B cell (primary cell): ENCODE data around the gene ADAM19. TPM values are rescaled to one million over a fixed set of nuclear protein-coding genes. Genes with fewer than 3 reads are reported as not detected.

Source experiments
- ATAC-seq: fragments of 200-7000 bp; cut with Tn5 transposase; one replicate; pipeline ENCODE4 v1.10.0; 2021; ENCODE audit warnings: low read depth, mild to moderate bottlenecking, moderate number of reproducible peaks, moderate library complexity
- CTCF ChIA-PET: fragments of 350-600 bp; sonication (Branson Sonifier 250); formaldehyde crosslinking; loops from one replicate; lab custom pipeline; 2021; ENCODE audit warnings: antibody characterized with exemption, inconsistent platforms; lab: Charles Lee
- POLR2A ChIA-PET: fragments of 350-600 bp; sonication (Branson Sonifier 250); formaldehyde crosslinking; loops from one replicate; lab custom pipeline; 2021; ENCODE audit warnings: antibody characterized with exemption; lab: Charles Lee
- DNase-seq: peaks from one replicate; pipeline ENCODE4 v3.0.0; 2013
- H2AFZ ChIP-seq: 2 replicates; pipeline ENCODE4 v1.6.1; 2012; ENCODE audit warnings: mild to moderate bottlenecking, low read depth, low read length; ENCODE audit not compliant: insufficient read depth, poor library complexity, severe bottlenecking
- H3K27ac ChIP-seq, 2 donors: 1 replicate in 1 of 2; 2 replicates in 1 of 2; pipeline ENCODE4 v1.5.1; 2012 to 2013; ENCODE audit warnings: low read length in 2 of 2, mild to moderate bottlenecking in 2 of 2, moderate library complexity in 1 of 2
- H3K27me3 ChIP-seq, 4 experiments: fragments of 200-600 bp in 1 of 4; sonication (generic) in 1 of 4; replicated peaks in 1 of 4; 1 replicate in 2 of 4; 2 replicates in 2 of 4; pipeline versions ENCODE4 v1.6.1 to v1.7.0; 2013 to 2016; ENCODE audit warnings: low read length in 3 of 4, mild to moderate bottlenecking in 2 of 4, mixed read lengths in 1 of 4, moderate library complexity in 1 of 4; ENCODE audit not compliant: insufficient read depth in 4 of 4, control insufficient read depth in 3 of 4; ENCODE audit errors: control extremely low read depth in 1 of 4
- H3K36me3 ChIP-seq, 2 experiments: replicated peaks in 1 of 2; 1 replicate in 1 of 2; 2 replicates in 1 of 2; pipeline versions ENCODE4 v1.6.1 to v1.7.1; 2013; ENCODE audit warnings: low read length in 1 of 2; ENCODE audit not compliant: insufficient read depth in 2 of 2, control insufficient read depth in 1 of 2; ENCODE audit errors: control extremely low read depth in 1 of 2, extremely low read depth in 1 of 2
- H3K4me1 ChIP-seq, 2 donors: fragments of 200-600 bp in 1 of 2; sonication (generic) in 1 of 2; 1 replicate in 1 of 2; 2 replicates in 1 of 2; pipeline versions ENCODE4 v1.5.1 to v1.6.1; 2013 to 2017; ENCODE audit warnings: low read length in 2 of 2; ENCODE audit not compliant: control insufficient read depth in 2 of 2, insufficient read depth in 2 of 2
- H3K4me2 ChIP-seq: replicated peaks from 2 replicates; pipeline ENCODE3; 2012; ENCODE audit warnings: mild to moderate bottlenecking, low read depth, low read length; ENCODE audit not compliant: poor library complexity, severe bottlenecking
- H3K4me3 ChIP-seq, 5 experiments: fragments of 200-600 bp in 1 of 5; sonication (generic) in 1 of 5; 1 replicate in 3 of 5; 2 replicates in 2 of 5; pipeline versions ENCODE4 v1.5.1 to v1.7.0; 2011 to 2016; ENCODE audit warnings: low read length in 4 of 5, mild to moderate bottlenecking in 4 of 5, low read depth in 2 of 5, control low read depth in 1 of 5, moderate library complexity in 1 of 5; ENCODE audit not compliant: insufficient read depth in 1 of 5; ENCODE audit errors: control extremely low read depth in 1 of 5, extremely low read depth in 1 of 5
- H3K79me2 ChIP-seq: fragments of 200-600 bp; sonication (generic); one replicate; pipeline ENCODE4 v1.6.0; 2016; ENCODE audit warnings: low read length; ENCODE audit not compliant: control insufficient read depth, insufficient read depth
- H3K9ac ChIP-seq: fragments of 200-600 bp; sonication (generic); 2 replicates; pipeline ENCODE4 v1.6.1; 2017; ENCODE audit warnings: mild to moderate bottlenecking, low read length, moderate library complexity
- H3K9me3 ChIP-seq, 3 donors: one replicate each; pipeline versions ENCODE4 v1.6.1 to v1.7.1; 2013; ENCODE audit warnings: low read length in 2 of 3; ENCODE audit not compliant: control insufficient read depth in 2 of 3, insufficient read depth in 1 of 3; ENCODE audit errors: control extremely low read depth in 1 of 3
- H4K20me1 ChIP-seq: 2 replicates; pipeline ENCODE4 v1.6.0; 2012; ENCODE audit warnings: mild to moderate bottlenecking, low read length; ENCODE audit not compliant: insufficient read depth, control insufficient read depth, poor library complexity, severe bottlenecking
- H3K27ac Mint-ChIP-seq: one replicate; pipeline ENCODE4 v1.8.0; 2021; ENCODE audit warnings: mixed read lengths
- H3K27me3 Mint-ChIP-seq: one replicate; pipeline ENCODE4 v1.8.0; 2021; ENCODE audit warnings: mixed read lengths
- H3K4me1 Mint-ChIP-seq: one replicate; pipeline ENCODE4 v1.8.0; 2021; ENCODE audit warnings: mixed read lengths
- H3K4me3 Mint-ChIP-seq: one replicate; pipeline ENCODE4 v1.8.0; 2021; ENCODE audit warnings: mixed read lengths
- H3K9me3 Mint-ChIP-seq: one replicate; pipeline ENCODE4 v1.8.0; 2022; ENCODE audit warnings: mixed read lengths; ENCODE audit not compliant: insufficient read depth
- EZH2 ChIP-seq: IDR thresholded peaks from 2 replicates; pipeline ENCODE4 v1.6.1; 2012; ENCODE audit warnings: borderline replicate concordance, low read depth, mild to moderate bottlenecking, moderate library complexity, low read length; ENCODE audit not compliant: insufficient read depth, poor library complexity, severe bottlenecking
- WGBS: methylation state at CpG from one replicate; pipeline ENCODE4 v1.1.5; 2013; ENCODE audit warnings: missing lambda C conversion rate; ENCODE audit not compliant: insufficient coverage; 5-methylcytosine and 5-hydroxymethylcytosine counted together
- intact Hi-C: fragments of 100-400 bp; cut with micrococcal nuclease; formaldehyde crosslinking; loops from one replicate; pipeline ENCODE4 v1.10.0; 2022
- polyA plus RNA-seq: library from polyadenylated mRNA; depleted of rRNA; stranded (reverse); fragments of >200 nt; gene quantifications from 2 replicates; pipeline ENCODE4 v1.2.3, GENCODE V29; 2012
- total RNA-seq, 2 donors: library from RNA; stranded (reverse); fragments of 120-200 nt in 1 of 2; gene quantifications; 1 replicate in 1 of 2; 2 replicates in 1 of 2; pipeline versions ENCODE4 v1.2.3 to v1.2.4, GENCODE V29; 2013 to 2022
- TF ChIP-seq, protein P1 (sequence below): fragments of 200-600 bp; IDR thresholded peaks from one replicate; pipeline ENCODE4 v1.8.0; 2022; ENCODE audit warnings: antibody characterized with exemption, mild to moderate bottlenecking

The ADAM19 gene
- total and polyA plus RNA-seq, 2 donors (not counting 1 experiment from before 2014, with no cell fraction given), result 110 to 171 TPM

DNA sequence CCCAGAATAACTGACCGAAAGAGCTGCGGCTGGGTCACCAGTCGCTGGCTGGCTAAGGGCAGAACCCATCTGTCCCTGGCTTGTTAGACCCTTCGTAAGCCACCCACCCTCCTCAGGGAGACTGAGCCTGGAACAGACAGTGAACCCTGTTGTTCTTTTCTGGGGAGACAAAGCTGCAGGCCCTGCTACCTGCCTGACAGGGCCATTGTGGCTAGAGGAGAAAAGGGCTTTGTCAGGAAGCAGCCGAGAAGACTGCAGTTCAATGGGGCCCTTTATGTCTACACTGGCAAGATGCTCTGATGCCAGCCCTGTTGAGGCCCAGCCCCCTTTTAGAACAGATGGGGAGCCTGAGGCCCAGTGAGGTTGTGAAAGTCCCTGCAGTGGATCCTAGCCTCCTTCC is 119.3 kb downstream of the ADAM19 start:
- 100% methylated on average over 2 of the region's 5 CpGs for WGBS
- CTCF ChIA-PET, result interaction anchor here (1.0 to 8.4 kb wide), 5 partner anchors 11 to 287 kb away, joined by 3 to 37 read pairs (median 8); partner anchors contain the start of gene LSM11
- TF ChIP-seq, protein P1, sequence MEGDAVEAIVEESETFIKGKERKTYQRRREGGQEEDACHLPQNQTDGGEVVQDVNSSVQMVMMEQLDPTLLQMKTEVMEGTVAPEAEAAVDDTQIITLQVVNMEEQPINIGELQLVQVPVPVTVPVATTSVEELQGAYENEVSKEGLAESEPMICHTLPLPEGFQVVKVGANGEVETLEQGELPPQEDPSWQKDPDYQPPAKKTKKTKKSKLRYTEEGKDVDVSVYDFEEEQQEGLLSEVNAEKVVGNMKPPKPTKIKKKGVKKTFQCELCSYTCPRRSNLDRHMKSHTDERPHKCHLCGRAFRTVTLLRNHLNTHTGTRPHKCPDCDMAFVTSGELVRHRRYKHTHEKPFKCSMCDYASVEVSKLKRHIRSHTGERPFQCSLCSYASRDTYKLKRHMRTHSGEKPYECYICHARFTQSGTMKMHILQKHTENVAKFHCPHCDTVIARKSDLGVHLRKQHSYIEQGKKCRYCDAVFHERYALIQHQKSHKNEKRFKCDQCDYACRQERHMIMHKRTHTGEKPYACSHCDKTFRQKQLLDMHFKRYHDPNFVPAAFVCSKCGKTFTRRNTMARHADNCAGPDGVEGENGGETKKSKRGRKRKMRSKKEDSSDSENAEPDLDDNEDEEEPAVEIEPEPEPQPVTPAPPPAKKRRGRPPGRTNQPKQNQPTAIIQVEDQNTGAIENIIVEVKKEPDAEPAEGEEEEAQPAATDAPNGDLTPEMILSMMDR, result no peak
- no peak for TF ChIP-seq EZH2

GRCh38 chr5:157455057-157455456 is 120.5 kb downstream of the ADAM19 start:
- H3K27me3 ChIP-seq, result no peaks in the 10 kb centered on the region
- no peak overlapping the region for H3K27ac Mint-ChIP-seq
- H3K4me1 ChIP-seq, result peaks cover 39 to 41% of the 10 kb centered on the region in 2 donors
- no peaks in the 10 kb centered on the region for H3K36me3 ChIP-seq
- no peaks in the 10 kb centered on the region for H3K27me3 Mint-ChIP-seq
- H3K4me1 Mint-ChIP-seq, result peaks cover 44% of the 10 kb centered on the region
- no peak overlapping the region for H3K9ac ChIP-seq
- H3K9me3 ChIP-seq, result no peaks in the 10 kb centered on the region
- DNase-seq (no peak), ATAC-seq (no peak)
- ChIA-PET POLR2A (interaction anchor here (0.6 kb wide), 1 partner anchor 40 kb away, joined by 5 read pairs; no protein-coding TSS in a partner anchor), CTCF (interaction anchor here (1.3 to 2.5 kb wide), 4 partner anchors 13 to 264 kb away, joined by 3 to 8 read pairs (median 4); no protein-coding TSS in a partner anchor)
- H3K4me2 ChIP-seq, result no peak overlapping the region
- no peak overlapping the region for H3K4me3 Mint-ChIP-seq
- H3K79me2 ChIP-seq, result peaks cover under 1% of the 10 kb centered on the region
- H3K9me3 Mint-ChIP-seq, result no peaks in the 10 kb centered on the region
- 41% methylated on average over 7 of the region's 7 CpGs for WGBS
- TF ChIP-seq, protein P1, result no peak
- no peak for TF ChIP-seq EZH2
- intact Hi-C loops, result no loop called here
- no peak overlapping the region for H3K4me3 ChIP-seq
- no peak overlapping the region for H3K27ac ChIP-seq
- H2AFZ ChIP-seq, result no peak overlapping the region
- no peaks in the 10 kb centered on the region for H4K20me1 ChIP-seq

More for the DNA sequence above, 119.3 kb downstream of the ADAM19 start:
- Histone ChIP-seq H3K27me3 (no peaks in the 10 kb centered on the region), H3K9ac (no peak overlapping the region), H3K4me3 (no peak overlapping the region), H4K20me1 (no peaks in the 10 kb centered on the region), H3K4me1 (peaks cover 48 to 52% of the 10 kb centered on the region in 2 donors), H3K79me2 (peaks cover 12% of the 10 kb centered on the region), H3K27ac (no peak overlapping the region), H3K4me2 (no peak overlapping the region), H3K36me3 (no peaks in the 10 kb centered on the region), H2AFZ (no peak overlapping the region), H3K9me3 (no peaks in the 10 kb centered on the region)
- Mint-ChIP-seq H3K4me1 (peaks cover 54% of the 10 kb centered on the region), H3K9me3 (no peaks in the 10 kb centered on the region), H3K27ac (no peak overlapping the region), H3K27me3 (no peaks in the 10 kb centered on the region), H3K4me3 (no peak overlapping the region)
- POLR2A ChIA-PET, result no interaction called here
- DNase-seq (no peak), ATAC-seq (no peak)
- intact Hi-C loops, result no loop called here
